ENCODE results near the gene ZFAND4. TPM values are rescaled to one million over a fixed set of nuclear protein-coding genes. Genes with fewer than 3 reads are reported as not detected.

ZFAND4 gene
- total RNA-seq, 1 donor from 2014 or later, result 5.0 TPM

GRCh38 chr10:45592432-45592831, 80.1 kb downstream of the ZFAND4 start:
- DNase-seq (ENCODE audit: low read depth), result no peak
- no peak overlapping the region for H3K4me3 ChIP-seq (ENCODE audit: low read depth, low read length)
- no peak for TF ChIP-seq CTCF (conservative IDR thresholded peaks at IDR 0.05; ENCODE audit: low read depth, low read length)

DNA sequence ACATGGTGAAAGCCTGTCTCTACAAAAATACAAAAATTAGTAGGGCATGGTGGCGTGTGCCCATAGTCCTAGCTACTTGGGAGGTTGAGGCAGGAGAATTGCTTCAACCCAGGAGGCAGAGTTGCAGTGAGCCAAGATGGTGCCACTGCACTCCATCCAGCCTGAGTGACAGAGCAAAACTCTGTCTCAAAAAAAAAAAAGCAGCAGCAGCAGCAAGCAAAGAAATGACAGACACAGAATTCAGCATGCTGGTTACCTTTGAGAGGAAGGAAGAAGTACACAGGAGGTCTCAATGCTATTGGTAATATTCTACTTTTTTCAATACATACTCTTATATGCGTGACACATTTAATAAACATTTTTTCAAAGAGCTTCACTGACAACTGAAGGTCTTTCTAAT, 81.3 kb downstream of the ZFAND4 start:
- TF ChIP-seq CTCF (conservative IDR thresholded peaks at IDR 0.05; ENCODE audit: low read depth, low read length), result no peak
- no peak overlapping the region for H3K4me3 ChIP-seq (ENCODE audit: low read depth, low read length)
- DNase-seq (ENCODE audit: low read depth), result no peak

GRCh38 chr10:45589868-45590267, 82.7 kb downstream of the ZFAND4 start:
- no peak overlapping the region for H3K4me3 ChIP-seq (ENCODE audit: low read depth, low read length)
- DNase-seq (ENCODE audit: low read depth), result no peak
- TF ChIP-seq CTCF (conservative IDR thresholded peaks at IDR 0.05; ENCODE audit: low read depth, low read length), result no peak

GRCh38 chr10:45589009-45589408, 83.6 kb downstream of the ZFAND4 start:
- DNase-seq (ENCODE audit: low read depth), result no peak
- H3K4me3 ChIP-seq (ENCODE audit: low read depth, low read length), result no peak overlapping the region
- TF ChIP-seq CTCF (conservative IDR thresholded peaks at IDR 0.05; ENCODE audit: low read depth, low read length), result no peak

DNA sequence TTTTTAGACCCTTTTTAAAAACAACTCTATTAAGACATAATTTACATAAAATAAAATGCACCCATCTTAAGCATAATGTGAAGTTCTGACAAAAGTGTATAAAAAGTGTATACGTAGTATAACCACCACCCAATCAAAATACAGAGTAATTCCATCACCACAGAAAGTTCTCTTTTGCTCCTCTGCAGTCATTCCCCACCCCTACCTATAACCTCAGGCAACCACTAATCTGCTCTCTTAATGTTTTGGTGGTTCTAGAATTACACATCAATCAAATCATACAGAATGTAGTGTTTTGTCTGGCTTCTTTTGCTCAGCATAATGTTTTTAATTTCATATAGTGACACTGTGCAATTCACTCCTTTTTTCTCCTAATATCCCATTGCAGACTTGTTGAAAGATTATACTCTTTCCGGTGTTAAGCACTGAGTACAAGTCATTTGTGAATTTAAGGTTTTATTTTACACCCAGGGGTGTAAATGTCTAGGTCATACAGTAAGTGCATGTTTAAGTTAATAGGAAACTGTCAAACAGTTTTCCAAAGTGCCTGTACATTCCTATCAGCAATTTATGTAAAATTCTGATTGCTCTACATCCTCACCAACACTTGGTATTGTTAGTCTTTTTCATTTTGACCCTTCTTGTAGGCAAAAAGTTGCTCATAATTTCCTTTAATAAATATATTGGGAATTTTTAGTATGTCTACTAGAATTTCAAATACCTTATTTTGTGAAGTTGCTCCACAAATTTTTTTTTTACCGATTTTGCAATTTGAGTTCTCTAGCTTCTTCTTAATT, 86.3 kb downstream of the ZFAND4 start:
- no peak overlapping the region for H3K4me3 ChIP-seq (ENCODE audit: low read depth, low read length)
- TF ChIP-seq CTCF (conservative IDR thresholded peaks at IDR 0.05; ENCODE audit: low read depth, low read length), result no peak
- no peak for DNase-seq (ENCODE audit: low read depth)

DNA sequence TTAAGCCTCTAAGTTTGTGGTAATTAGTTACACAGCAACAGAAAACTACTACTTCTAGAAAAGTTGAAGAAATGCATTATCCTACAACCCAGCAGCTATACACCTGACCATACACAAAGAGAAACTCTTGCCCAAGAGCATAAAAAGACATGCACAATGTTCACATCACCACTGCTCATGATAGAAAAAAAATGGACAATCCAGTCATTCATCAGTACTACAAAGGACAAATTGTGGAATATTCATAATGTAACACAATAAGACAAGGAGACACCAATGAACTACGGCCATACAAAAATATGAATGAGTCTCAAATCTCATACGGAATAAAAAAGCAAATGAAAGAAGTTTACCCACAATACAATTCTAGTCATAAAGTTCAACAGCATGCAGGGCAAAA, 87.4 kb downstream of the ZFAND4 start:
- TF ChIP-seq CTCF (conservative IDR thresholded peaks at IDR 0.05; ENCODE audit: low read depth, low read length), result no peak
- DNase-seq (ENCODE audit: low read depth), result no peak
- H3K4me3 ChIP-seq (ENCODE audit: low read depth, low read length), result no peak overlapping the region

GRCh38 chr10:45582386-45582781, 90.2 kb downstream of the ZFAND4 start:
- no peak for TF ChIP-seq CTCF (conservative IDR thresholded peaks at IDR 0.05; ENCODE audit: low read depth, low read length)
- H3K4me3 ChIP-seq (ENCODE audit: low read depth, low read length), result no peak overlapping the region
- DNase-seq (ENCODE audit: low read depth), result no peak

Data from epithelial cell of proximal tubule (primary cell).